GM19023 (cell line): Measurements from ENCODE around the gene SH3RF3.
"Not testable (repeated sequence)": the region's sequence is repeated elsewhere in the genome, so short reads cannot be mapped to it uniquely, and the experiment has no call there.

Source experiments
- ATAC-seq: cut with Tn5 transposase; IDR thresholded peaks from one replicate; pipeline ENCODE4 v1.9.1; 2021; ENCODE audit warnings: mild to moderate bottlenecking, moderate library complexity; ENCODE audit not compliant: unreplicated experiment

Gene SH3RF3

GRCh38 chr2:109529532-109530449 lies 400.8 kb downstream of the SH3RF3 start:
- no peak for ATAC-seq

- no peak for ATAC-seq
Observed at GRCh38 chr2:109530712-109531111, 401.7 kb downstream of the SH3RF3 start.

- ATAC-seq: no peak
Observed at GRCh38 chr2:109531221-109531620, 402.2 kb downstream of the SH3RF3 start.

- ATAC-seq: no peak
Observed at GRCh38 chr2:109531896-109532727, 403.1 kb downstream of the SH3RF3 start.

GRCh38 chr2:109532728-109533076 lies 403.7 kb downstream of the SH3RF3 start:
- no peak for ATAC-seq

GRCh38 chr2:109533823-109534222 lies 404.8 kb downstream of the SH3RF3 start:
- no peak for ATAC-seq

- no peak for ATAC-seq
Observed at GRCh38 chr2:109535217-109535946, 406.4 kb downstream of the SH3RF3 start.

- ATAC-seq: not testable (repeated sequence)
Observed at GRCh38 chr2:109536556-109536955, 407.6 kb downstream of the SH3RF3 start.

GRCh38 chr2:109537565-109538222 lies 408.7 kb downstream of the SH3RF3 start:
- no peak for ATAC-seq

- ATAC-seq: no peak
Observed at GRCh38 chr2:109538546-109538945, 409.5 kb downstream of the SH3RF3 start.

- ATAC-seq: no peak
Observed at GRCh38 chr2:109542384-109542783, 413.4 kb downstream of the SH3RF3 start.

GRCh38 chr2:109545828-109546713 lies 417.1 kb downstream of the SH3RF3 start:
- peak; percentile 82 for ATAC-seq

- ATAC-seq: no peak
Observed at GRCh38 chr2:109547280-109547679, 418.3 kb downstream of the SH3RF3 start.

- no peak for ATAC-seq
Observed at GRCh38 chr2:109549016-109549590, 420.1 kb downstream of the SH3RF3 start.
